SH-SY5Y (cell line): ENCODE results near the gene TRIM2.

Experiments
- GATA2 ChIP-seq: IDR thresholded peaks from 2 replicates; pipeline ENCODE4 v1.6.1; 2011; ENCODE audit warnings: mild to moderate bottlenecking, low read depth, low read length
- GATA3 ChIP-seq: IDR thresholded peaks from 2 replicates; pipeline ENCODE4 v1.6.1; 2011; ENCODE audit warnings: low read depth, mild to moderate bottlenecking, low read length, moderate library complexity

GRCh38 chr4:153191795-153192363 lies 12.4 kb upstream of the TRIM2 start:
- TF ChIP-seq GATA2 (no peak), GATA3 (no peak)
